ENCODE results near the gene MRS2.

MRS2 gene

DNA sequence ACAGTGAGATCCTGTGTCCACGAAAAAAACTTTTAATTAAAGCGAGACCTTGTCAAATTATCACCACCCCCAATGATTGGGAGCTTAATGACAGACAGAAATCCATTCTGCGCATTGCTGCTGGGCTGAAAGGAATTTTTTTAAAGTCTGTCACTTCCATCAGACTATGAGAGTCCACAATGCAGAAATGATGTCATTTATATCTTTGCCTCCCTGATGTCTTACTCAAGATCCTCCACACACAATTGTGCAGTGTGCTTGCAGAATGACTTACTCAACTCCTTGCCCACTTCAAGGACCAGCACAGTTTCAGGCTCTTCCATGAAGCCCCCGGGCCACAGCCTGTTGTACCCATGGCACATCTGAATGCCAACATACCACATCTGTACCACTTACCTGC, 45.7 kb downstream of the MRS2 start:
- TF ChIP-seq, protein P1, sequence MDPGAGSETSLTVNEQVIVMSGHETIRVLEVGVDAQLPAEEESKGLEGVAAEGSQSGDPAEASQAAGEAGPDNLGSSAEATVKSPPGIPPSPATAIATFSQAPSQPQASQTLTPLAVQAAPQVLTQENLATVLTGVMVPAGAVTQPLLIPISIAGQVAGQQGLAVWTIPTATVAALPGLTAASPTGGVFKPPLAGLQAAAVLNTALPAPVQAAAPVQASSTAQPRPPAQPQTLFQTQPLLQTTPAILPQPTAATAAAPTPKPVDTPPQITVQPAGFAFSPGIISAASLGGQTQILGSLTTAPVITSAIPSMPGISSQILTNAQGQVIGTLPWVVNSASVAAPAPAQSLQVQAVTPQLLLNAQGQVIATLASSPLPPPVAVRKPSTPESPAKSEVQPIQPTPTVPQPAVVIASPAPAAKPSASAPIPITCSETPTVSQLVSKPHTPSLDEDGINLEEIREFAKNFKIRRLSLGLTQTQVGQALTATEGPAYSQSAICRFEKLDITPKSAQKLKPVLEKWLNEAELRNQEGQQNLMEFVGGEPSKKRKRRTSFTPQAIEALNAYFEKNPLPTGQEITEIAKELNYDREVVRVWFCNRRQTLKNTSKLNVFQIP (CRISPR knock-in tag; IDR thresholded peaks at IDR 0.05; ENCODE audit: borderline replicate concordance, low read depth) = no peak
- no peak for TF ChIP-seq ZFP3 (CRISPR knock-in tag; IDR thresholded peaks at IDR 0.05)
- no peak for TF ChIP-seq PPARA (CRISPR knock-in tag; IDR thresholded peaks at IDR 0.05; ENCODE audit: borderline replicate concordance)
- TF ChIP-seq TCF4 (CRISPR knock-in tag; IDR thresholded peaks at IDR 0.05; ENCODE audit: borderline replicate concordance) = no peak
- TF ChIP-seq BACH2 (CRISPR knock-in tag; IDR thresholded peaks at IDR 0.05; ENCODE audit: borderline replicate concordance) = no peak
- TF ChIP-seq ZC3H10 (CRISPR knock-in tag; IDR thresholded peaks at IDR 0.05) = no peak
- no peak for TF ChIP-seq ARNTL (CRISPR knock-in tag; IDR thresholded peaks at IDR 0.05; ENCODE audit: borderline replicate concordance, low read depth)
- no peak for TF ChIP-seq RARB (CRISPR knock-in tag; IDR thresholded peaks at IDR 0.05)
- TF ChIP-seq, protein P2, sequence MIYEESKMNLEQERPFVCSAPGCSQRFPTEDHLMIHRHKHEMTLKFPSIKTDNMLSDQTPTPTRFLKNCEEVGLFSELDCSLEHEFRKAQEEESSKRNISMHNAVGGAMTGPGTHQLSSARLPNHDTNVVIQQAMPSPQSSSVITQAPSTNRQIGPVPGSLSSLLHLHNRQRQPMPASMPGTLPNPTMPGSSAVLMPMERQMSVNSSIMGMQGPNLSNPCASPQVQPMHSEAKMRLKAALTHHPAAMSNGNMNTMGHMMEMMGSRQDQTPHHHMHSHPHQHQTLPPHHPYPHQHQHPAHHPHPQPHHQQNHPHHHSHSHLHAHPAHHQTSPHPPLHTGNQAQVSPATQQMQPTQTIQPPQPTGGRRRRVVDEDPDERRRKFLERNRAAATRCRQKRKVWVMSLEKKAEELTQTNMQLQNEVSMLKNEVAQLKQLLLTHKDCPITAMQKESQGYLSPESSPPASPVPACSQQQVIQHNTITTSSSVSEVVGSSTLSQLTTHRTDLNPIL (CRISPR knock-in tag; IDR thresholded peaks at IDR 0.05; ENCODE audit: low read depth) = no peak
- no peak for TF ChIP-seq ZNF8 (CRISPR knock-in tag; IDR thresholded peaks at IDR 0.05)
- TF ChIP-seq ZFP30 (CRISPR knock-in tag; IDR thresholded peaks at IDR 0.05) = no peak
- no peak for ATAC-seq

DNA sequence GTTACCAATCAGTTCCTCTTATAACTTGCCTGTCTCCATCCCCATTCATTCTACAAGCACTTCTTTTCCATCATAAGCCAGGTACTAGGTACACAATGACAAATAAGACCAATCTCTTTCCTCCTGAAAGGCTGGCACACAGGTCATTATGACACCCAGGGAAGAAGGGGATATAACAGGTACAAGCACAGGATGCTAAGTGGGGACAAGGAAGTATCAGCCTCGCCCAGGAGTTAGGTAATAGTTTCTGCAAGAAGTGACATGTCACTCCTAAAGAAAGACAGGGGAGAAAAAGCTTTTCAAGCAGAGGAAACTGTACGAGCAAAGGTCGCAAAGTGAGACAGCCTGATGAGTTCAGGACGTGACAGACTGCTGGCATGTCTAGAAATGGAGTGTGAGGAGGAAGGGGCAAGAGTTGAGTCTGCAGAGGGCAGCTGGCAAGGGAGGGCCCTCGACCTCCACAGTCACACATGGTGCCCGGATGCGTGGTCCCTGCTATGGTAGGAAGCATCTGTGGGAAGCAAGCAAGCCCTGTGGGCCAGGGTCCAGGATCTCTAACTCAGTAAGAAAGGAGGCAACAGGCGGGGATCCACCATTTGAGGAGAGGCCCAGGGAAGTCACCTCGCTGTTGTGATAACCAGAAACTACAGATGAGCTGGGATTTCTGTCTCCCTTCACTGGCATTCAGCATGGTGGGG, 46.2 kb downstream of the MRS2 start:
- no peak for ATAC-seq
- TF ChIP-seq SNAI2 (CRISPR knock-in tag; IDR thresholded peaks at IDR 0.05) (no peak), CSDC2 (CRISPR knock-in tag; IDR thresholded peaks at IDR 0.05) (no peak), ESRRG (CRISPR knock-in tag; IDR thresholded peaks at IDR 0.05) (no peak), ZFP30 (CRISPR knock-in tag; IDR thresholded peaks at IDR 0.05) (no peak), ISL1 (CRISPR knock-in tag; IDR thresholded peaks at IDR 0.05) (no peak), PPARA (CRISPR knock-in tag; IDR thresholded peaks at IDR 0.05; ENCODE audit: borderline replicate concordance) (no peak), ZNF8 (CRISPR knock-in tag; IDR thresholded peaks at IDR 0.05) (no peak), TCF4 (CRISPR knock-in tag; IDR thresholded peaks at IDR 0.05; ENCODE audit: borderline replicate concordance) (no peak), ZFP3 (CRISPR knock-in tag; IDR thresholded peaks at IDR 0.05) (no peak), OSR1 (CRISPR knock-in tag; IDR thresholded peaks at IDR 0.05) (no peak)
- TF ChIP-seq, protein P3, sequence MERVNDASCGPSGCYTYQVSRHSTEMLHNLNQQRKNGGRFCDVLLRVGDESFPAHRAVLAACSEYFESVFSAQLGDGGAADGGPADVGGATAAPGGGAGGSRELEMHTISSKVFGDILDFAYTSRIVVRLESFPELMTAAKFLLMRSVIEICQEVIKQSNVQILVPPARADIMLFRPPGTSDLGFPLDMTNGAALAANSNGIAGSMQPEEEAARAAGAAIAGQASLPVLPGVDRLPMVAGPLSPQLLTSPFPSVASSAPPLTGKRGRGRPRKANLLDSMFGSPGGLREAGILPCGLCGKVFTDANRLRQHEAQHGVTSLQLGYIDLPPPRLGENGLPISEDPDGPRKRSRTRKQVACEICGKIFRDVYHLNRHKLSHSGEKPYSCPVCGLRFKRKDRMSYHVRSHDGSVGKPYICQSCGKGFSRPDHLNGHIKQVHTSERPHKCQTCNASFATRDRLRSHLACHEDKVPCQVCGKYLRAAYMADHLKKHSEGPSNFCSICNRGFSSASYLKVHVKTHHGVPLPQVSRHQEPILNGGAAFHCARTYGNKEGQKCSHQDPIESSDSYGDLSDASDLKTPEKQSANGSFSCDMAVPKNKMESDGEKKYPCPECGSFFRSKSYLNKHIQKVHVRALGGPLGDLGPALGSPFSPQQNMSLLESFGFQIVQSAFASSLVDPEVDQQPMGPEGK (CRISPR knock-in tag; IDR thresholded peaks at IDR 0.05; ENCODE audit: borderline replicate concordance) = no peak

DNA sequence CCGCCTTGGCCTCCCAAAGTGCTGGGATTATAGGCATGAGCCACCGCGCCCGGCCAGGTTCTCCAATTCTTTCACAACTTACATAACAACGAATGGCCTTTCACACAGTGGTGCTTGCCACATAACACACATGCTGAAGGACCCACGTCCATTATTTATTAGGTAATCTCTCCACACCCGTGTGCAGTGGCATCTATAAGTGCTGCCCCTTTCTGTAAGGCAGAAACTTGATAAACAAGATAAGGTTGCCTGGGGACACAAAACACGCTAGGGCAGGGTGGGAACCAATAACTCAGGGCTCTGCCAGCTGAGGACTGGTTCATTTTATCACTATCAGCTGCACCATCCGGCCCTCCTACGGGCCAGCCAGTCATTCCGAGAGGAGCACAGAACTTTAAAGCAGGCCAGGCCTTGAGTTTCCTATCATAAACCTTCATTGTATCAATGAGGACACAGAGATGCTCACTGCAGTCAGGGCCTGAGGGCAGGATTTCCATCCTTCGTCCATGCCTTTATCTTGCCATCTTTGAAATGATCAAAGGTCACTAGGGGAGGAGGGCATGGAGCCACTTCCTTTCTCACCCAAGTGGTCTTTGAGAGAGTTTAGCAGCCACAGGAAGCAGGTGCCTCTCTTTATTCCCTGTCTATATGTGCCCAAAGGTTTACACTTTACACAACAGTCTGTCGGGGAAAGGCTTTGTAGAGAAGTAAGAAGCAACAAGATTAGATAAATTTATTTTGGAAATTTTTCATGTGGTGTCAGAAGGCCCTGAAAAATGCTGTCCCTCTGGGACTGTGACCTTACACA, 49.0 kb downstream of the MRS2 start:
- ATAC-seq = no peak
- TF ChIP-seq, protein P4, sequence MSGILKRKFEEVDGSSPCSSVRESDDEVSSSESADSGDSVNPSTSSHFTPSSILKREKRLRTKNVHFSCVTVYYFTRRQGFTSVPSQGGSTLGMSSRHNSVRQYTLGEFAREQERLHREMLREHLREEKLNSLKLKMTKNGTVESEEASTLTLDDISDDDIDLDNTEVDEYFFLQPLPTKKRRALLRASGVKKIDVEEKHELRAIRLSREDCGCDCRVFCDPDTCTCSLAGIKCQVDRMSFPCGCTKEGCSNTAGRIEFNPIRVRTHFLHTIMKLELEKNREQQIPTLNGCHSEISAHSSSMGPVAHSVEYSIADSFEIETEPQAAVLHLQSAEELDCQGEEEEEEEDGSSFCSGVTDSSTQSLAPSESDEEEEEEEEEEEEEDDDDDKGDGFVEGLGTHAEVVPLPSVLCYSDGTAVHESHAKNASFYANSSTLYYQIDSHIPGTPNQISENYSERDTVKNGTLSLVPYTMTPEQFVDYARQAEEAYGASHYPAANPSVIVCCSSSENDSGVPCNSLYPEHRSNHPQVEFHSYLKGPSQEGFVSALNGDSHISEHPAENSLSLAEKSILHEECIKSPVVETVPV (CRISPR knock-in tag; IDR thresholded peaks at IDR 0.05) = no peak
- TF ChIP-seq ISL1 (CRISPR knock-in tag; IDR thresholded peaks at IDR 0.05) = no peak
- no peak for TF ChIP-seq GLIS3 (CRISPR knock-in tag; IDR thresholded peaks at IDR 0.05)
- TF ChIP-seq TOX (CRISPR knock-in tag; IDR thresholded peaks at IDR 0.05; ENCODE audit: borderline replicate concordance) = no peak
- no peak for TF ChIP-seq BACH2 (CRISPR knock-in tag; IDR thresholded peaks at IDR 0.05; ENCODE audit: borderline replicate concordance)
- no peak for TF ChIP-seq ZFP3 (CRISPR knock-in tag; IDR thresholded peaks at IDR 0.05)
- no peak for TF ChIP-seq PPARA (CRISPR knock-in tag; IDR thresholded peaks at IDR 0.05; ENCODE audit: borderline replicate concordance)
- TF ChIP-seq TCF4 (CRISPR knock-in tag; IDR thresholded peaks at IDR 0.05; ENCODE audit: borderline replicate concordance) = no peak
- no peak for TF ChIP-seq ZNF70 (CRISPR knock-in tag; IDR thresholded peaks at IDR 0.05)
- TF ChIP-seq, protein P1 (CRISPR knock-in tag; IDR thresholded peaks at IDR 0.05; ENCODE audit: borderline replicate concordance, low read depth) = no peak

Data from SK-N-SH treated with all-trans-retinoic acid at 6 μM for 48 hours (cell line).